K562 (cell line): ENCODE data around the gene HS3ST3B1. TPM values are rescaled to one million over a fixed set of nuclear protein-coding genes. Genes with fewer than 3 reads are reported as not detected.

Experiments
- ATAC-seq: fragments of 200-7000 bp; cut with Tn5 transposase; 3 replicates; pipeline ENCODE4 v1.9.1; 2020; ENCODE audit warnings: moderate library complexity
- BruUV-seq: library from RNA; stranded (reverse); fragments of 400-500 nt; replicated peaks from 2 replicates; lab custom pipeline; 2021; lab: Mats Ljungman, UMichigan
- CTCF ChIA-PET: fragments of 300-600 bp; formaldehyde crosslinking; extraction: SDS; loops from one replicate; lab custom pipeline; 2021; ENCODE audit warnings: low intra/inter-chr PET ratio; lab: Yijun Ruan, JAX
- POLR2A ChIA-PET: fragments of 300-600, 350-650 bp; sonication (Branson Sonifier 250); formaldehyde crosslinking; extraction: SDS; loops from one replicate; lab custom pipeline; 2021; ENCODE audit warnings: antibody characterized with exemption, inconsistent platforms; lab: Yijun Ruan, JAX
- DNase-seq, 4 experiments: peaks; one replicate each; pipeline versions ENCODE4 v3.0.0 to v3.0.0-alpha.2; 2011 to 2018; ENCODE audit warnings: low spot score in 3 of 4, mixed read lengths in 3 of 4; ENCODE audit errors: extremely low read depth in 1 of 4
- FAIRE-seq: peaks from 2 replicates; lab custom pipeline; 2011; peaks lifted over from hg19 to GRCh38; lab: Jason Lieb, UNC
- H2AFZ ChIP-seq: 2 replicates; pipeline ENCODE4 v1.6.0; 2011; ENCODE audit warnings: low read depth, low read length, control low read depth, inconsistent platforms
- H3K27ac ChIP-seq: fragments of 200-600 bp; 3 replicates; pipeline ENCODE4 v1.8.0; 2011; ENCODE audit warnings: low read depth, mild to moderate bottlenecking, control low read depth, inconsistent platforms, low read length, moderate library complexity, mixed read lengths; ENCODE audit errors: extremely low read depth
- H3K27me3 ChIP-seq, 2 experiments: fragments of 300-600 bp in 1 of 2; 2 replicates in 1 of 2; 3 replicates in 1 of 2; pipeline versions ENCODE4 v1.6.0 to v1.8.0; 2011; ENCODE audit warnings: inconsistent platforms in 2 of 2, low read length in 2 of 2, mild to moderate bottlenecking in 1 of 2, mixed read lengths in 1 of 2, moderate library complexity in 1 of 2; ENCODE audit not compliant: control insufficient read depth in 2 of 2, insufficient read depth in 2 of 2
- H3K36me3 ChIP-seq: fragments of 300-600 bp; 3 replicates; pipeline ENCODE4 v1.8.0; 2011; ENCODE audit warnings: mild to moderate bottlenecking, low read length, inconsistent platforms; ENCODE audit not compliant: control insufficient read depth, insufficient read depth
- H3K4me1 ChIP-seq, 2 experiments: fragments of 200-600 bp in 1 of 2; replicated peaks in 1 of 2; 2 replicates in 1 of 2; 3 replicates in 1 of 2; pipeline versions ENCODE4 v1.5.1 to v1.8.0; 2011; ENCODE audit warnings: inconsistent platforms in 2 of 2, low read length in 2 of 2, mild to moderate bottlenecking in 1 of 2, mixed read lengths in 1 of 2, moderate library complexity in 1 of 2; ENCODE audit not compliant: control insufficient read depth in 2 of 2, insufficient read depth in 2 of 2
- H3K4me2 ChIP-seq: 2 replicates; pipeline ENCODE4 v1.6.1; 2011; ENCODE audit warnings: low read length, control low read depth, inconsistent platforms, mixed read lengths; ENCODE audit not compliant: insufficient read depth
- H3K4me3 ChIP-seq: fragments of 200-600 bp; sonication (generic), shearing (Covaris generic); 2 replicates; pipeline ENCODE4 v1.5.1; 2016; ENCODE audit warnings: control low read depth, inconsistent platforms
- H3K79me2 ChIP-seq: fragments of 200-600 bp; 3 replicates; pipeline ENCODE4 v1.8.0; 2011; ENCODE audit warnings: low read length, inconsistent platforms; ENCODE audit not compliant: control insufficient read depth, insufficient read depth
- H3K9ac ChIP-seq, 2 experiments: 2 replicates each; pipeline versions ENCODE4 v1.6.0 to v1.6.1; 2011; ENCODE audit warnings: low read depth in 2 of 2, low read length in 2 of 2, control low read depth in 1 of 2, inconsistent platforms in 1 of 2, mild to moderate bottlenecking in 1 of 2, mixed read lengths in 1 of 2; ENCODE audit not compliant: insufficient read depth in 1 of 2
- H3K9me1 ChIP-seq: one replicate; pipeline ENCODE4 v1.6.0; 2011; ENCODE audit warnings: inconsistent platforms, mild to moderate bottlenecking, low read length, moderate library complexity; ENCODE audit not compliant: control insufficient read depth, insufficient read depth
- H3K9me3 ChIP-seq: replicated peaks from 2 replicates; pipeline ENCODE4 v1.5.1; 2011; ENCODE audit warnings: low read depth, low read length, inconsistent platforms; ENCODE audit not compliant: control insufficient read depth, insufficient read depth
- H4K20me1 ChIP-seq: replicated peaks from 2 replicates; pipeline ENCODE4 v1.6.1; 2011; ENCODE audit warnings: low read length, inconsistent platforms, mixed read lengths; ENCODE audit not compliant: control insufficient read depth, insufficient read depth
- ATF7 ChIP-seq: fragments of 450-650 bp; IDR thresholded peaks from 2 replicates; pipeline ENCODE4 v1.7.1; 2014; ENCODE audit warnings: mild to moderate bottlenecking, moderate library complexity
- ZBTB17 ChIP-seq: fragments of 450-650 bp; formaldehyde crosslinking; IDR thresholded peaks from 2 replicates; pipeline ENCODE4 v1.4.0; 2020; ENCODE audit warnings: mild to moderate bottlenecking
- ZNF75A ChIP-seq: fragments of 450-650 bp; formaldehyde crosslinking; IDR thresholded peaks from 2 replicates; pipeline ENCODE4 v1.4.0; 2020; ENCODE audit warnings: mild to moderate bottlenecking
- WGBS: fragments of 100-300 bp; shearing (Covaris generic); methylation state at CpG from one replicate; pipeline ENCODE4 v1.1.6; 2016; ENCODE audit warnings: low coverage, mixed read lengths; ENCODE audit not compliant: insufficient coverage; ENCODE audit errors: missing lambda C conversion rate; 5-methylcytosine and 5-hydroxymethylcytosine counted together
- in situ Hi-C: fragments of 300-500 bp; cut with MboI; formaldehyde crosslinking; loops from 4 replicates; pipeline ENCODE4 v1.15.0; 2018; ENCODE audit warnings: inconsistent platforms, mixed read lengths
- intact Hi-C: fragments of 100-400 bp; cut with micrococcal nuclease; formaldehyde crosslinking; loops from 2 replicates; pipeline ENCODE4 v1.14.2; 2022
- polyA plus RNA-seq, 8 experiments: library from polyadenylated mRNA; depleted of rRNA in 4 of 8; stranded (reverse) in 5 of 8; unstranded in 3 of 8; fragments of >200 nt; fragmentation: Nextera tagmentation in 2 of 8; fragmentation: Illumina TruSeq in 1 of 8; extraction: Ambion mirVana in 2 of 8; extraction: Trizol in 1 of 8; gene quantifications; 2 replicates each; pipeline versions ENCODE4 v1.2.1 to v1.2.3, GENCODE V29; 2011 to 2014; ENCODE audit warnings: inconsistent platforms in 1 of 8, missing spikeins in 1 of 8
- total RNA-seq, 7 experiments: library from RNA; depleted of rRNA in 6 of 7; stranded (reverse); fragments of >200 nt in 6 of 7; fragmentation: Illumina TruSeq in 2 of 7; extraction: Trizol in 2 of 7; gene quantifications; 2 replicates each; pipeline versions ENCODE4 v1.2.1 to v1.2.3, GENCODE V29; 2011 to 2021; ENCODE audit warnings: low replicate concordance in 1 of 7
- TF ChIP-seq, protein P1 (sequence below), 2 experiments: fragments of 450-650 bp; formaldehyde crosslinking in 1 of 2; IDR thresholded peaks; 2 replicates each; pipeline versions ENCODE4 v1.4.0 to v1.6.1; 2014 to 2020; ENCODE audit warnings: mild to moderate bottlenecking in 2 of 2, borderline replicate concordance in 1 of 2, low read depth in 1 of 2
- TF ChIP-seq, protein P2 (sequence below): fragments of 450-650 bp; IDR thresholded peaks from 2 replicates; pipeline ENCODE4 v1.6.1; 2018; ENCODE audit not compliant: partially characterized antibody
- TF ChIP-seq, protein P3 (sequence below): sonication (generic); IDR thresholded peaks from 2 replicates; pipeline ENCODE4 v1.6.1; 2016

Gene HS3ST3B1
- total and polyA plus RNA-seq, 9 of the 15 experiments (the other 6 are each of a cell fraction or from before 2014, with no cell fraction given): 1.9 to 12.9 (median 3.7) TPM

DNA sequence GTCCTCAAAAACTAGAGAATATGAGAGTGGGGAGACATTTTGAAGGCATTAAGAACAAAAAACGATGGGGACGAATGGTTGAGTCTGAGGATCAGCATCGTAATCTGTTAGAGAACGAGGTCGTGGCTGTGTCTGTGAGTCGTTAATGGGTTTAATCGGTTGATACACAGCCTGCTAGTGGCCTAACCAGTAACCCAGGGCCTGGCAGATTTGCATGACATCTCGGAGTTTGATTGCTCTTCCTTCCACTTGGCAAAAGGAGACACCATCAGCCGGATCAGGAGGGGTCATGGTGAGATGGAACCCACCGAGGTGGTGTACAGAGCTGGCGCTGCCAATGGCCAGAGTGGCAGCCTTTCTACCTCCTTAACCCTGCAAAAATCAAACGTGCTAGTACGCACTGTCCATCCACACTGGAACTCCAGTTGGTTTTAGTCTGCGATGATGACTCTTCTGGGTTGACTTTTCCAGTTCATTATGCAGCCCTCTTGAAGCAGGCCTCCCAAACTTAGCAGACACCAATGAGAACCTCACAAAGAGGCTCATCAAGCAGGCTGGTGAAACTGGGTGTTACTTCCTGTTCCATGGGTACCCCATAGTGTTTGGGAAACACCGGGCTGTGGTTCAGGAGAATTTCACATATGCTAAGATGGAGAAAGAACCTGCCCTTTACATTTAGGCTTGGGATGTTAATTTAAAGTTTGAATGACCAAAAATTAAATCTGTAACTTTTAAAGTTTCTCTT lies 4.1 kb downstream of the HS3ST3B1 start:
- CTCF ChIA-PET: no interaction called here
- POLR2A ChIA-PET: no interaction called here
- Histone ChIP-seq H3K9ac (peak overlapping the region; percentile 33 to 73; a peak in 2 of 4 replicates), H3K79me2 (peaks cover 84% of the 10 kb centered on the region), H2AFZ (peak overlapping the region; percentile 63; the same call in 1 of the 2 replicates), H3K9me1 (no peaks in the 10 kb centered on the region), H3K9me3 (no peaks in the 10 kb centered on the region), H3K4me3 (peak overlapping the region; percentile 54; the same call in 1 of the 2 replicates), H3K4me1 (peaks cover 36 to 46% of the 10 kb centered on the region in 2 experiments; a peak in 4 of 5 replicates), H3K27ac (peak overlapping the region; percentile 43), H4K20me1 (0 out of 2 replicates have a peak, but pooled peaks cover 6% of the 10 kb centered on the region), H3K27me3 (no peaks in the 10 kb centered on the region), H3K36me3 (peaks cover 11% of the 10 kb centered on the region; the same call in 1 of the 3 replicates), H3K4me2 (peak overlapping the region; percentile 75)
- peak; percentile 79 for FAIRE-seq
- BruUV-seq: no TSS peak
- peak in 1 of 4 experiments; percentile 32 for DNase-seq
- 12% methylated on average over 13 of the region's 15 CpGs for WGBS
- intact Hi-C loops: loop anchor here (5.0 kb wide), 2 partner anchors 32 to 708 kb away; no protein-coding TSS in a partner anchor
- in situ Hi-C loops: no loop called here
- no peak for ATAC-seq
- TF ChIP-seq ZBTB17 (CRISPR knock-in tag) (peak; percentile 97), ATF7 (0 out of 2 replicates have a peak, but pooled peaks have one; percentile 28), ZNF75A (CRISPR knock-in tag) (no peak)
- TF ChIP-seq, protein P1, sequence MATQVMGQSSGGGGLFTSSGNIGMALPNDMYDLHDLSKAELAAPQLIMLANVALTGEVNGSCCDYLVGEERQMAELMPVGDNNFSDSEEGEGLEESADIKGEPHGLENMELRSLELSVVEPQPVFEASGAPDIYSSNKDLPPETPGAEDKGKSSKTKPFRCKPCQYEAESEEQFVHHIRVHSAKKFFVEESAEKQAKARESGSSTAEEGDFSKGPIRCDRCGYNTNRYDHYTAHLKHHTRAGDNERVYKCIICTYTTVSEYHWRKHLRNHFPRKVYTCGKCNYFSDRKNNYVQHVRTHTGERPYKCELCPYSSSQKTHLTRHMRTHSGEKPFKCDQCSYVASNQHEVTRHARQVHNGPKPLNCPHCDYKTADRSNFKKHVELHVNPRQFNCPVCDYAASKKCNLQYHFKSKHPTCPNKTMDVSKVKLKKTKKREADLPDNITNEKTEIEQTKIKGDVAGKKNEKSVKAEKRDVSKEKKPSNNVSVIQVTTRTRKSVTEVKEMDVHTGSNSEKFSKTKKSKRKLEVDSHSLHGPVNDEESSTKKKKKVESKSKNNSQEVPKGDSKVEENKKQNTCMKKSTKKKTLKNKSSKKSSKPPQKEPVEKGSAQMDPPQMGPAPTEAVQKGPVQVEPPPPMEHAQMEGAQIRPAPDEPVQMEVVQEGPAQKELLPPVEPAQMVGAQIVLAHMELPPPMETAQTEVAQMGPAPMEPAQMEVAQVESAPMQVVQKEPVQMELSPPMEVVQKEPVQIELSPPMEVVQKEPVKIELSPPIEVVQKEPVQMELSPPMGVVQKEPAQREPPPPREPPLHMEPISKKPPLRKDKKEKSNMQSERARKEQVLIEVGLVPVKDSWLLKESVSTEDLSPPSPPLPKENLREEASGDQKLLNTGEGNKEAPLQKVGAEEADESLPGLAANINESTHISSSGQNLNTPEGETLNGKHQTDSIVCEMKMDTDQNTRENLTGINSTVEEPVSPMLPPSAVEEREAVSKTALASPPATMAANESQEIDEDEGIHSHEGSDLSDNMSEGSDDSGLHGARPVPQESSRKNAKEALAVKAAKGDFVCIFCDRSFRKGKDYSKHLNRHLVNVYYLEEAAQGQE (IDR thresholded peaks at IDR 0.05; ENCODE audit: borderline replicate concordance): 0 out of 2 replicates have a peak, but pooled peaks have one; percentile 24
- TF ChIP-seq, protein P1 (CRISPR knock-in tag; IDR thresholded peaks at IDR 0.05; ENCODE audit: low read depth): no peak
- TF ChIP-seq, protein P2, sequence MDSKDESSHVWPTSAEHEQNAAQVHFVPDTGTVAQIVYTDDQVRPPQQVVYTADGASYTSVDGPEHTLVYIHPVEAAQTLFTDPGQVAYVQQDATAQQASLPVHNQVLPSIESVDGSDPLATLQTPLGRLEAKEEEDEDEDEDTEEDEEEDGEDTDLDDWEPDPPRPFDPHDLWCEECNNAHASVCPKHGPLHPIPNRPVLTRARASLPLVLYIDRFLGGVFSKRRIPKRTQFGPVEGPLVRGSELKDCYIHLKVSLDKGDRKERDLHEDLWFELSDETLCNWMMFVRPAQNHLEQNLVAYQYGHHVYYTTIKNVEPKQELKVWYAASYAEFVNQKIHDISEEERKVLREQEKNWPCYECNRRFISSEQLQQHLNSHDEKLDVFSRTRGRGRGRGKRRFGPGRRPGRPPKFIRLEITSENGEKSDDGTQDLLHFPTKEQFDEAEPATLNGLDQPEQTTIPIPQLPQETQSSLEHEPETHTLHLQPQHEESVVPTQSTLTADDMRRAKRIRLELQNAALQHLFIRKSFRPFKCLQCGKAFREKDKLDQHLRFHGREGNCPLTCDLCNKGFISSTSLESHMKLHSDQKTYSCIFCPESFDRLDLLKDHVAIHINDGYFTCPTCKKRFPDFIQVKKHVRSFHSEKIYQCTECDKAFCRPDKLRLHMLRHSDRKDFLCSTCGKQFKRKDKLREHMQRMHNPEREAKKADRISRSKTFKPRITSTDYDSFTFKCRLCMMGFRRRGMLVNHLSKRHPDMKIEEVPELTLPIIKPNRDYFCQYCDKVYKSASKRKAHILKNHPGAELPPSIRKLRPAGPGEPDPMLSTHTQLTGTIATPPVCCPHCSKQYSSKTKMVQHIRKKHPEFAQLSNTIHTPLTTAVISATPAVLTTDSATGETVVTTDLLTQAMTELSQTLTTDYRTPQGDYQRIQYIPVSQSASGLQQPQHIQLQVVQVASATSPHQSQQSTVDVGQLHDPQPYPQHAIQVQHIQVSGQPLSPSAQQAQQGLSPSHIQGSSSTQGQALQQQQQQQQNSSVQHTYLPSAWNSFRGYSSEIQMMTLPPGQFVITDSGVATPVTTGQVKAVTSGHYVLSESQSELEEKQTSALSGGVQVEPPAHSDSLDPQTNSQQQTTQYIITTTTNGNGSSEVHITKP: peak; percentile 93
- TF ChIP-seq, protein P3, sequence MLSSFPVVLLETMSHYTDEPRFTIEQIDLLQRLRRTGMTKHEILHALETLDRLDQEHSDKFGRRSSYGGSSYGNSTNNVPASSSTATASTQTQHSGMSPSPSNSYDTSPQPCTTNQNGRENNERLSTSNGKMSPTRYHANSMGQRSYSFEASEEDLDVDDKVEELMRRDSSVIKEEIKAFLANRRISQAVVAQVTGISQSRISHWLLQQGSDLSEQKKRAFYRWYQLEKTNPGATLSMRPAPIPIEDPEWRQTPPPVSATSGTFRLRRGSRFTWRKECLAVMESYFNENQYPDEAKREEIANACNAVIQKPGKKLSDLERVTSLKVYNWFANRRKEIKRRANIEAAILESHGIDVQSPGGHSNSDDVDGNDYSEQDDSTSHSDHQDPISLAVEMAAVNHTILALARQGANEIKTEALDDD: peak; percentile 97
